CD4-positive, alpha-beta T cell (primary cell): ENCODE results near the gene GARIN1A. TPM values are rescaled to one million over a fixed set of nuclear protein-coding genes. Genes with fewer than 3 reads are reported as not detected.
"Not testable (repeated sequence)": the region's sequence is repeated elsewhere in the genome, so short reads cannot be mapped to it uniquely, and the experiment has no call there.

ENCODE experiments used
- ATAC-seq: fragments of 200-7000 bp; cut with Tn5 transposase; one replicate; pipeline ENCODE4 v1.10.0; 2022; ENCODE audit warnings: mild to moderate bottlenecking; ENCODE audit not compliant: poor library complexity
- CTCF ChIA-PET: fragments of 350-600 bp; sonication (Branson Sonifier 250); formaldehyde crosslinking; loops from one replicate; lab custom pipeline; 2021; ENCODE audit warnings: antibody characterized with exemption, inconsistent platforms; lab: Charles Lee
- POLR2A ChIA-PET: fragments of 350-600 bp; sonication (Branson Sonifier 250); formaldehyde crosslinking; loops from one replicate; lab custom pipeline; 2021; ENCODE audit warnings: antibody characterized with exemption, inconsistent platforms; lab: Charles Lee
- DNase-seq, 14 experiments: peaks; one replicate each; pipeline ENCODE4 v3.0.0-alpha.2; 2013 to 2020; ENCODE audit warnings: mixed read lengths in 2 of 14
- H3K27ac ChIP-seq, 2 donors: one replicate each; pipeline versions ENCODE4 v1.5.1 to v1.7.0; 2013; ENCODE audit warnings: low read length in 2 of 2, low read depth in 1 of 2, mild to moderate bottlenecking in 1 of 2
- H3K27me3 ChIP-seq, 2 experiments: 1 replicate in 1 of 2; 2 replicates in 1 of 2; pipeline versions ENCODE4 v1.6.1 to v1.7.0; 2013; ENCODE audit warnings: low read length in 2 of 2, control low read depth in 1 of 2, mild to moderate bottlenecking in 1 of 2, moderate library complexity in 1 of 2; ENCODE audit not compliant: insufficient read depth in 2 of 2, control insufficient read depth in 1 of 2
- H3K36me3 ChIP-seq: one replicate; pipeline ENCODE4 v1.6.1; 2013; ENCODE audit warnings: low read length, control low read depth; ENCODE audit not compliant: insufficient read depth
- H3K4me1 ChIP-seq: one replicate; pipeline ENCODE4 v1.6.1; 2013; ENCODE audit warnings: low read length, control low read depth; ENCODE audit not compliant: insufficient read depth
- H3K4me3 ChIP-seq: one replicate; pipeline ENCODE4 v1.5.1; 2013; ENCODE audit warnings: mild to moderate bottlenecking, low read length, moderate library complexity
- H3K9me3 ChIP-seq, 2 experiments: 1 replicate in 1 of 2; 2 replicates in 1 of 2; pipeline versions ENCODE4 v1.6.1 to v1.7.0; 2013; ENCODE audit warnings: low read length in 2 of 2, mild to moderate bottlenecking in 2 of 2, control low read depth in 1 of 2, moderate library complexity in 1 of 2; ENCODE audit not compliant: control insufficient read depth in 1 of 2, insufficient read depth in 1 of 2
- H3K27ac Mint-ChIP-seq: one replicate; pipeline ENCODE4 v1.8.0; 2020; ENCODE audit warnings: mixed read lengths
- H3K27me3 Mint-ChIP-seq: one replicate; pipeline ENCODE4 v1.8.0; 2021; ENCODE audit warnings: mixed read lengths
- H3K36me3 Mint-ChIP-seq: one replicate; pipeline ENCODE4 v1.8.0; 2021; ENCODE audit warnings: low read depth, mixed read lengths
- H3K4me1 Mint-ChIP-seq: one replicate; pipeline ENCODE4 v1.8.0; 2021; ENCODE audit warnings: low read depth, mixed read lengths
- H3K4me3 Mint-ChIP-seq: one replicate; pipeline ENCODE4 v1.8.0; 2020; ENCODE audit warnings: mild to moderate bottlenecking, mixed read lengths
- H3K9me3 Mint-ChIP-seq: one replicate; pipeline ENCODE4 v1.8.0; 2020; ENCODE audit warnings: mixed read lengths
- intact Hi-C, 2 experiments: fragments of 100-400 bp; cut with DNase I in 1 of 2; cut with micrococcal nuclease in 1 of 2; formaldehyde crosslinking; loops; one replicate each; pipeline versions ENCODE4 v1.15.1 to v1.9.0; 2023 to 2025; cut with DNase I, micrococcal nuclease
- total RNA-seq, 174 experiments: library from RNA in 2 of 174; stranded (reverse) in 2 of 174; gene quantifications; one replicate each; pipeline ENCODE4 v1.2.3 and lab custom pipeline; 2021 to 2026
- TF ChIP-seq, protein P1 (sequence below): fragments of 200-600 bp; IDR thresholded peaks from one replicate; pipeline ENCODE4 v1.8.0; 2022; ENCODE audit warnings: antibody characterized with exemption, mild to moderate bottlenecking

GARIN1A gene
- total RNA-seq, 2 experiments from 2014 or later = 0.71 to 0.73 TPM

DNA sequence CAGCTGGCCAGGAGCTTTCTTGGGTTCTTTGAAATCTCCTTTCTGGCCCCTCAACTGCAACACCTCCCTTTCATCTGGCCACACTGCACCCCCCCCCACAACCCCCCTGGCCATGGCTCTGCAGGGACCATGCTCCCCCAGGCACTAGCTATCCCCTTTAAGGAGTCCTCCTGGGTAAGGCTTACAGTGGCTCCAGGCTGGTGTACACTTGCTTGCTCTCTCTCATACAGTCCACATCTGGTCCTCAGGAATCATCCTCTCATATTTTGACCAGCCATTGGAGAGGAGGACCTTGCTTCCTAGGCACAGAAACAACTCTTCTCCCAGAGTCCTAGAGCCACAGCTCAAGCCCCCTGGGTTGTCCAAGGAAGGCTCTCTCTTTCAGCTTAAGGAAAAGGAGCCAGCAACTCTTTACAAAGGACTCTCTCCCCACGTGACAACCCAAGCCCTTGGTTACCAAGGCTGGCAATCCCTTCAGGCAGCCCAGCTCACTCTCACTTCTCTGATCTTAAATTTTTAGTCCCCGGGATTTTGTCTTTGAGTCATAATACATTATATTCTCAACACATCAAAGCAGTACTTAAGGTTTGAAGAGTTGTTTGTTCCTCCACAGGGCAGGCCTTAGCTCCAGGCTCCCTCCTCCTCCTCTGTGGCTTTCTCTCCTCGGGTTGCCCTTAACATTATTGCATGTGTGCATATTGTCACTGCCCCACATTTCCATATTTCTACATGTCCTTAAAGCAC, 9.9 kb downstream of the GARIN1A start:
- Histone ChIP-seq H3K36me3 (no peaks in the 10 kb centered on the region), H3K4me3 (no peak overlapping the region), H3K27ac (no peak overlapping the region), H3K27me3 (no peaks in the 10 kb centered on the region), H3K9me3 (no peaks in the 10 kb centered on the region), H3K4me1 (no peaks in the 10 kb centered on the region)
- no peaks in the 10 kb centered on the region for H3K4me1 Mint-ChIP-seq
- CTCF ChIA-PET = no interaction called here
- peaks cover under 1% of the 10 kb centered on the region for H3K27me3 Mint-ChIP-seq
- ATAC-seq (no peak), DNase-seq (no peak)
- H3K4me3 Mint-ChIP-seq = no peak overlapping the region
- H3K36me3 Mint-ChIP-seq = no peaks in the 10 kb centered on the region
- H3K27ac Mint-ChIP-seq = no peak overlapping the region
- POLR2A ChIA-PET = no interaction called here
- TF ChIP-seq, protein P1, sequence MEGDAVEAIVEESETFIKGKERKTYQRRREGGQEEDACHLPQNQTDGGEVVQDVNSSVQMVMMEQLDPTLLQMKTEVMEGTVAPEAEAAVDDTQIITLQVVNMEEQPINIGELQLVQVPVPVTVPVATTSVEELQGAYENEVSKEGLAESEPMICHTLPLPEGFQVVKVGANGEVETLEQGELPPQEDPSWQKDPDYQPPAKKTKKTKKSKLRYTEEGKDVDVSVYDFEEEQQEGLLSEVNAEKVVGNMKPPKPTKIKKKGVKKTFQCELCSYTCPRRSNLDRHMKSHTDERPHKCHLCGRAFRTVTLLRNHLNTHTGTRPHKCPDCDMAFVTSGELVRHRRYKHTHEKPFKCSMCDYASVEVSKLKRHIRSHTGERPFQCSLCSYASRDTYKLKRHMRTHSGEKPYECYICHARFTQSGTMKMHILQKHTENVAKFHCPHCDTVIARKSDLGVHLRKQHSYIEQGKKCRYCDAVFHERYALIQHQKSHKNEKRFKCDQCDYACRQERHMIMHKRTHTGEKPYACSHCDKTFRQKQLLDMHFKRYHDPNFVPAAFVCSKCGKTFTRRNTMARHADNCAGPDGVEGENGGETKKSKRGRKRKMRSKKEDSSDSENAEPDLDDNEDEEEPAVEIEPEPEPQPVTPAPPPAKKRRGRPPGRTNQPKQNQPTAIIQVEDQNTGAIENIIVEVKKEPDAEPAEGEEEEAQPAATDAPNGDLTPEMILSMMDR = no peak
- intact Hi-C loops = no loop called here
- H3K9me3 Mint-ChIP-seq = no peaks in the 10 kb centered on the region

DNA sequence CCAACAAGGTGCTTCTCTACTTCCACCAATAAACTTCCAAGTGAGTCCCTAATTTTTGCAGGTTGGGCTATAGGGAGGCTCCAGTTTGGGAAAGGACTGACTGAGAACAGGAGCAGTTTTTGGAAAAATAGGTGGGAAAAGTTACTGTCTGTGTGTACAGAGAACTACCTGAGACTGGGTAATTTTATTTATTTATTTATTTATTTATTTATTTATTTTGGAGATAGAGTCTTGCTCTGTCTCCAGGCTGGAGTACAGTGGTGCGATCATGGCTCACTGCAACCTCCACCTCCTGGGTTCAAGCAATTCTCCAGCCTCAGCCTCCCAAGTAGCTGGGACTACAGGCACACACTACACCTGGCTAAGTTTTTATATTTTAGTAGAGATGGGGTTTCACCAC, 11.2 kb downstream of the GARIN1A start:
- POLR2A ChIA-PET, H3K9me3 Mint-ChIP-seq, H3K36me3 ChIP-seq, H3K27me3 ChIP-seq, H3K4me1 Mint-ChIP-seq, H3K9me3 ChIP-seq, H3K27ac ChIP-seq, intact Hi-C loops, H3K4me3 ChIP-seq, H3K4me1 ChIP-seq, H3K27me3 Mint-ChIP-seq, H3K27ac Mint-ChIP-seq, H3K36me3 Mint-ChIP-seq, CTCF ChIA-PET, ATAC-seq, DNase-seq, H3K4me3 Mint-ChIP-seq: not testable (repeated sequence)

DNA sequence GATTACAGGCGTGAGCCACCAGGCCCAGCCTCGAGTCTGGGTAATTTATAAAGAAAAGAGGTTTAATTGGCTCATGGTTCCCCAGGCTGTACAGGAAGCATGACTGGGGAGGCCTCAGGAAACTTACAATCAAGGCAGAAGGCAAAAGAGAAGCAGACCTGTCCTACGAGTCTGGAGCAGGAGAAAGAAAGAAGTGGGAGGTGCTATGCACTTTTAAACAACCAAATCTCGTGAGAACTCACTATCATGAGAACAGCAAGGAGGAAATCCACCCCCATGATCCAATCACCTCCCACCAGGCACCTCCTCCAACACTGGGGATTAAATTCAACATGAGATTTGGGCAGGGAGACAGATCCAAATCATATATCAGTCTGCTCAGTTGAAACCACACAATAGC, 11.6 kb downstream of the GARIN1A start:
- H3K27me3 ChIP-seq, H3K4me3 Mint-ChIP-seq, H3K27ac Mint-ChIP-seq, H3K9me3 Mint-ChIP-seq, CTCF ChIA-PET, intact Hi-C loops, ATAC-seq, H3K9me3 ChIP-seq, H3K4me1 Mint-ChIP-seq, DNase-seq, H3K36me3 ChIP-seq, H3K4me1 ChIP-seq, POLR2A ChIA-PET, H3K4me3 ChIP-seq, H3K27ac ChIP-seq, H3K27me3 Mint-ChIP-seq, H3K36me3 Mint-ChIP-seq: not testable (repeated sequence)

DNA sequence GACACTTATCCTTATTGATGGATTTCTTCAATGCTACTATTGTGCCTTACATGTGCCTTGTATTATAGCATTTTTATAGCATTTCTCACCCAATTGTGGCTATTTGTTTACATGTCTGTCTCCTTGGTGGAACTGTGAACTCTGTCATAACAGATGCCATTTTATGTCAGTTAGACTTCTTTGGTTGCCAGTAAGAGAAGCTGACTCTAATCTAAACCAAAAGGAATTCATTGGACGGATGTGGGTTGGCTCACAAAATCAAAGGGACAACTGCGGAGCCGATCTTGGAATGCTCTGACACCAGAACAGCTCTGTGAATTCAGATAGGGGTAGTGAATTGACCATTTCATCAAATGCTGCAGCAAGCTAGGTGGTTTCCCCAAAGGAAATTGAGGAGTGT, 15.0 kb downstream of the GARIN1A start:
- ChIA-PET CTCF (no interaction called here), POLR2A (no interaction called here)
- TF ChIP-seq, protein P1 = no peak
- no peak for DNase-seq
- no peaks in the 10 kb centered on the region for H3K9me3 ChIP-seq
- Mint-ChIP-seq H3K4me1 (no peaks in the 10 kb centered on the region), H3K27ac (no peak overlapping the region), H3K4me3 (no peak overlapping the region), H3K36me3 (no peaks in the 10 kb centered on the region), H3K9me3 (no peaks in the 10 kb centered on the region), H3K27me3 (peaks cover 1% of the 10 kb centered on the region)
- no peak overlapping the region for H3K27ac ChIP-seq
- intact Hi-C loops = no loop called here
- peaks cover 0 to 3% of the 10 kb centered on the region in 2 experiments for H3K27me3 ChIP-seq
- no peak overlapping the region for H3K4me3 ChIP-seq
- no peak for ATAC-seq
- no peaks in the 10 kb centered on the region for H3K4me1 ChIP-seq
- H3K36me3 ChIP-seq = no peaks in the 10 kb centered on the region
